HepG2 (cell line): ENCODE results near the gene ZBTB14. TPM values are rescaled to one million over a fixed set of nuclear protein-coding genes. Genes with fewer than 3 reads are reported as not detected.

Source experiments
- ATAC-seq: fragments of 200-7000 bp; cut with Tn5 transposase; 3 replicates; pipeline ENCODE4 v1.9.1; 2020; ENCODE audit warnings: mild to moderate bottlenecking, moderate library complexity
- BruUV-seq: library from RNA; stranded (reverse); fragments of 400-500 nt; replicated peaks from 2 replicates; lab custom pipeline; 2021; lab: Mats Ljungman, UMichigan
- CTCF ChIA-PET: fragments of 300-600 bp; formaldehyde crosslinking; extraction: SDS; loops from one replicate; lab custom pipeline; 2021; ENCODE audit warnings: low total read pairs, inconsistent platforms, low intra/inter-chr PET ratio; lab: Yijun Ruan, JAX
- POLR2A ChIA-PET: fragments of 350-600 bp; sonication (Branson Sonifier 250); formaldehyde crosslinking; loops from one replicate; lab custom pipeline; 2020; ENCODE audit warnings: antibody characterized with exemption, inconsistent platforms; lab: Yijun Ruan, JAX
- DNase-seq: peaks from one replicate; pipeline ENCODE4 v3.0.0-alpha.2; 2015; ENCODE audit warnings: low spot score
- FAIRE-seq: peaks from 3 replicates; lab custom pipeline; 2011; peaks lifted over from hg19 to GRCh38; lab: Jason Lieb, UNC
- H2AFZ ChIP-seq: one replicate; pipeline ENCODE4 v1.6.1; 2011; ENCODE audit warnings: low read length, inconsistent platforms
- H3K27ac ChIP-seq: fragments of 300-600 bp; 3 replicates; pipeline ENCODE4 v1.8.0; 2011; ENCODE audit warnings: mixed run types, mild to moderate bottlenecking, mixed read lengths, low read length, inconsistent platforms; ENCODE audit not compliant: insufficient read depth; ENCODE audit errors: extremely low read length
- H3K27me3 ChIP-seq, 2 experiments: fragments of 200-600 bp in 1 of 2; 2 replicates in 1 of 2; 3 replicates in 1 of 2; pipeline versions ENCODE4 v1.6.0 to v1.8.0; 2011; ENCODE audit warnings: low read length in 2 of 2, mild to moderate bottlenecking in 2 of 2, moderate library complexity in 2 of 2, inconsistent platforms in 1 of 2; ENCODE audit not compliant: insufficient read depth in 2 of 2, control insufficient read depth in 1 of 2
- H3K36me3 ChIP-seq, 2 experiments: fragments of 200-600 bp in 1 of 2; replicated peaks in 1 of 2; 2 replicates in 1 of 2; 3 replicates in 1 of 2; pipeline versions ENCODE4 v1.5.1 to v1.8.0; 2011; ENCODE audit warnings: low read length in 2 of 2, inconsistent platforms in 1 of 2; ENCODE audit not compliant: insufficient read depth in 2 of 2, control insufficient read depth in 1 of 2
- H3K4me1 ChIP-seq: 2 replicates; pipeline ENCODE4 v1.5.1; 2012; ENCODE audit warnings: low read length, inconsistent platforms; ENCODE audit not compliant: insufficient read depth
- H3K4me2 ChIP-seq: 2 replicates; pipeline ENCODE4 v1.6.0; 2011; ENCODE audit warnings: low read depth, low read length, inconsistent platforms
- H3K4me3 ChIP-seq, 3 experiments: fragments of 200-600 bp in 1 of 3; sonication (generic), shearing (Covaris generic) in 1 of 3; replicated peaks in 1 of 3; 2 replicates each; pipeline ENCODE4 v1.5.1; 2011 to 2016; ENCODE audit warnings: low read length in 3 of 3, inconsistent platforms in 2 of 3, low read depth in 2 of 3, mild to moderate bottlenecking in 2 of 3, control low read depth in 1 of 3, mixed read lengths in 1 of 3; ENCODE audit not compliant: insufficient read depth in 1 of 3
- H3K79me2 ChIP-seq: one replicate; pipeline ENCODE4 v1.6.1; 2011; ENCODE audit warnings: low read length, inconsistent platforms; ENCODE audit not compliant: insufficient read depth
- H3K9ac ChIP-seq: 2 replicates; pipeline ENCODE4 v1.6.0; 2011; ENCODE audit warnings: mild to moderate bottlenecking, low read depth, low read length, inconsistent platforms; ENCODE audit not compliant: insufficient read depth
- H3K9me3 ChIP-seq: 2 replicates; pipeline ENCODE4 v1.5.1; 2012; ENCODE audit warnings: mild to moderate bottlenecking, low read length
- H4K20me1 ChIP-seq: 2 replicates; pipeline ENCODE4 v1.6.0; 2011; ENCODE audit warnings: inconsistent platforms, mild to moderate bottlenecking, low read length, moderate library complexity; ENCODE audit not compliant: insufficient read depth
- CENPT ChIP-seq: sonication (generic); formaldehyde crosslinking; IDR thresholded peaks from 2 replicates; pipeline ENCODE4 v1.8.0; 2022; ENCODE audit warnings: low read depth, mild to moderate bottlenecking, moderate library complexity, missing genetic modification reagents
- CHCHD3 ChIP-seq: sonication (generic); formaldehyde crosslinking; IDR thresholded peaks from 2 replicates; pipeline ENCODE4 v1.8.0; 2022; ENCODE audit warnings: mild to moderate bottlenecking, missing genetic modification reagents, moderate library complexity
- CHD4 ChIP-seq: fragments of 200-600 bp; sonication (generic); IDR thresholded peaks from 2 replicates; pipeline ENCODE4 v1.7.0; 2017; ENCODE audit warnings: mild to moderate bottlenecking, low read length, borderline replicate concordance
- IKZF4 ChIP-seq: sonication (generic); formaldehyde crosslinking; IDR thresholded peaks from 2 replicates; pipeline ENCODE4 v1.5.1; 2020; ENCODE audit warnings: borderline replicate concordance, mild to moderate bottlenecking, low read depth, missing genetic modification reagents; ENCODE audit errors: not compliant biosample characterization
- PHF21A ChIP-seq: sonication (generic); formaldehyde crosslinking; IDR thresholded peaks from 2 replicates; pipeline ENCODE4 v1.5.0; 2020; ENCODE audit warnings: mild to moderate bottlenecking, missing genetic modification reagents
- RAD51 ChIP-seq: fragments of 450-650 bp; IDR thresholded peaks from 2 replicates; pipeline ENCODE4 v1.6.1; 2016; ENCODE audit warnings: borderline replicate concordance
- THAP9 ChIP-seq: sonication (generic); formaldehyde crosslinking; IDR thresholded peaks from 2 replicates; pipeline ENCODE4; 2020; ENCODE audit warnings: missing genetic modification reagents, mild to moderate bottlenecking, borderline replicate concordance
- TP53 ChIP-seq: sonication (generic); formaldehyde crosslinking; conservative IDR thresholded peaks from 2 replicates; pipeline ENCODE4 v1.4.0; 2020; ENCODE audit warnings: missing genetic modification reagents
- ZNF230 ChIP-seq: sonication (generic); formaldehyde crosslinking; IDR thresholded peaks from 2 replicates; pipeline ENCODE4 v1.4.0; 2020; ENCODE audit warnings: mild to moderate bottlenecking, missing genetic modification reagents
- ZNF441 ChIP-seq: sonication (generic); formaldehyde crosslinking; IDR thresholded peaks from 2 replicates; pipeline ENCODE4 v1.7.0; 2021; ENCODE audit warnings: missing genetic modification reagents, borderline replicate concordance
- ZNF543 ChIP-seq: sonication (generic); formaldehyde crosslinking; IDR thresholded peaks from 2 replicates; pipeline ENCODE4 v1.4.0; 2020; ENCODE audit warnings: mild to moderate bottlenecking, missing genetic modification reagents
- ZNF550 ChIP-seq: sonication (generic); formaldehyde crosslinking; IDR thresholded peaks from 2 replicates; pipeline ENCODE4 v1.4.0; 2020; ENCODE audit warnings: mild to moderate bottlenecking, missing genetic modification reagents, borderline replicate concordance
- ZNF577 ChIP-seq: sonication (generic); formaldehyde crosslinking; IDR thresholded peaks from 2 replicates; pipeline ENCODE4 v1.4.0; 2020; ENCODE audit warnings: mild to moderate bottlenecking, low read depth, missing genetic modification reagents, borderline replicate concordance
- ZNF598 ChIP-seq: sonication (generic); formaldehyde crosslinking; IDR thresholded peaks from 2 replicates; pipeline ENCODE4 v1.5.1; 2020; ENCODE audit warnings: mild to moderate bottlenecking, missing genetic modification reagents, borderline replicate concordance
- WGBS: methylation state at CpG from one replicate; pipeline ENCODE4 v1.1.6; 2017; ENCODE audit warnings: low lambda C conversion rate; 5-methylcytosine and 5-hydroxymethylcytosine counted together
- in situ Hi-C: cut with HindIII; loops from 2 replicates; pipeline ENCODE4 v1.10.0; 2017; ENCODE audit warnings: low pct_unique_long_range_greater_than_20kb; ENCODE audit not compliant: extremely low pct_ligation_motif_present
- intact Hi-C: fragments of 100-400 bp; cut with micrococcal nuclease; formaldehyde crosslinking; loops from one replicate; pipeline ENCODE4 v1.10.0; 2022; ENCODE audit not compliant: unreplicated experiment
- polyA plus RNA-seq, 8 experiments: library from polyadenylated mRNA; depleted of rRNA in 3 of 8; stranded (reverse) in 7 of 8; unstranded in 1 of 8; fragments of >200 nt; fragmentation: Illumina TruSeq in 4 of 8; extraction: Trizol in 4 of 8; gene quantifications; 2 replicates each; pipeline versions ENCODE4 v1.2.1 to v1.2.3, GENCODE V29; 2011 to 2016; ENCODE audit warnings: low read depth in 4 of 8, missing spikeins in 1 of 8, mixed read lengths in 1 of 8; ENCODE audit not compliant: insufficient read depth in 1 of 8
- total RNA-seq, 5 experiments: library from RNA; depleted of rRNA; stranded (reverse); fragments of >200 nt; fragmentation: Illumina TruSeq; extraction: Trizol; gene quantifications; 2 replicates each; pipeline ENCODE4 v1.2.3, GENCODE V29; 2016; ENCODE audit warnings: low read depth in 1 of 5
- TF ChIP-seq, protein P1 (sequence below): sonication (generic); formaldehyde crosslinking; conservative IDR thresholded peaks from 2 replicates; pipeline ENCODE4 v1.4.0; 2020; ENCODE audit warnings: missing genetic modification reagents

Gene ZBTB14
- total and polyA plus RNA-seq, 2 of the 13 experiments (the other 11 are each of a cell fraction or from before 2014, with no cell fraction given) = 8.0 to 14.4 TPM

GRCh38 chr18:5318061-5318700 lies 22.7 kb upstream of the ZBTB14 start:
- TF ChIP-seq ZNF577 (CRISPR knock-in tag) (no peak), THAP9 (CRISPR knock-in tag) (no peak), CHD4 (no peak), ZNF598 (CRISPR knock-in tag) (no peak), ZNF543 (CRISPR knock-in tag) (no peak), TP53 (CRISPR knock-in tag) (no peak), IKZF4 (CRISPR knock-in tag) (no peak), ZNF441 (CRISPR knock-in tag) (no peak), ZNF550 (CRISPR knock-in tag) (no peak), CENPT (CRISPR knock-in tag) (no peak), CHCHD3 (CRISPR knock-in tag) (no peak), ZNF230 (CRISPR knock-in tag) (no peak), RAD51 (no peak), PHF21A (CRISPR knock-in tag) (no peak)
- TF ChIP-seq, protein P1, sequence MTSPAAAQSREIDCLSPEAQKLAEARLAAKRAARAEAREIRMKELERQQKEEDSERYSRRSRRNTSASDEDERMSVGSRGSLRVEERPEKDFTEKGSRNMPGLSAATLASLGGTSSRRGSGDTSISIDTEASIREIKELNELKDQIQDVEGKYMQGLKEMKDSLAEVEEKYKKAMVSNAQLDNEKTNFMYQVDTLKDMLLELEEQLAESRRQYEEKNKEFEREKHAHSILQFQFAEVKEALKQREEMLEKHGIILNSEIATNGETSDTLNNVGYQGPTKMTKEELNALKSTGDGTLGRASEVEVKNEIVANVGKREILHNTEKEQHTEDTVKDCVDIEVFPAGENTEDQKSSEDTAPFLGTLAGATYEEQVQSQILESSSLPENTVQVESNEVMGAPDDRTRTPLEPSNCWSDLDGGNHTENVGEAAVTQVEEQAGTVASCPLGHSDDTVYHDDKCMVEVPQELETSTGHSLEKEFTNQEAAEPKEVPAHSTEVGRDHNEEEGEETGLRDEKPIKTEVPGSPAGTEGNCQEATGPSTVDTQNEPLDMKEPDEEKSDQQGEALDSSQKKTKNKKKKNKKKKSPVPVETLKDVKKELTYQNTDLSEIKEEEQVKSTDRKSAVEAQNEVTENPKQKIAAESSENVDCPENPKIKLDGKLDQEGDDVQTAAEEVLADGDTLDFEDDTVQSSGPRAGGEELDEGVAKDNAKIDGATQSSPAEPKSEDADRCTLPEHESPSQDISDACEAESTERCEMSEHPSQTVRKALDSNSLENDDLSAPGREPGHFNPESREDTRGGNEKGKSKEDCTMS (CRISPR knock-in tag) = no peak
- FAIRE-seq = no peak
- BruUV-seq = no TSS peak
- Histone ChIP-seq H3K27ac (no peak overlapping the region), H3K36me3 (no peaks in the 10 kb centered on the region), H2AFZ (no peak overlapping the region), H4K20me1 (no peaks in the 10 kb centered on the region), H3K27me3 (peaks cover 0 to 3% of the 10 kb centered on the region in 2 experiments; a peak in 1 of 5 replicates), H3K4me2 (no peak overlapping the region), H3K79me2 (no peaks in the 10 kb centered on the region), H3K9ac (no peak overlapping the region), H3K4me1 (peaks cover 14% of the 10 kb centered on the region), H3K4me3 (no peak overlapping the region), H3K9me3 (no peaks in the 10 kb centered on the region)
- ATAC-seq = no peak
- WGBS = 31% methylated on average over 4 of the region's 4 CpGs
- in situ Hi-C loops (no loop called here), intact Hi-C loops (no loop called here)
- DNase-seq = no peak
- CTCF ChIA-PET = no interaction called here
- POLR2A ChIA-PET = no interaction called here
